HepG2 (cell line): ENCODE results near the gene CROT. TPM values are rescaled to one million over a fixed set of nuclear protein-coding genes. Genes with fewer than 3 reads are reported as not detected.

ENCODE experiments used
- ATAC-seq: fragments of 200-7000 bp; cut with Tn5 transposase; 3 replicates; pipeline ENCODE4 v1.9.1; 2020; ENCODE audit warnings: mild to moderate bottlenecking, moderate library complexity
- BruUV-seq: library from RNA; stranded (reverse); fragments of 400-500 nt; replicated peaks from 2 replicates; lab custom pipeline; 2021; lab: Mats Ljungman, UMichigan
- CTCF ChIA-PET: fragments of 300-600 bp; formaldehyde crosslinking; extraction: SDS; loops from one replicate; lab custom pipeline; 2021; ENCODE audit warnings: low total read pairs, inconsistent platforms, low intra/inter-chr PET ratio; lab: Yijun Ruan, JAX
- POLR2A ChIA-PET: fragments of 350-600 bp; sonication (Branson Sonifier 250); formaldehyde crosslinking; loops from one replicate; lab custom pipeline; 2020; ENCODE audit warnings: antibody characterized with exemption, inconsistent platforms; lab: Yijun Ruan, JAX
- DNase-seq: peaks from one replicate; pipeline ENCODE4 v3.0.0-alpha.2; 2015; ENCODE audit warnings: low spot score
- FAIRE-seq: peaks from 3 replicates; lab custom pipeline; 2011; peaks lifted over from hg19 to GRCh38; lab: Jason Lieb, UNC
- H2AFZ ChIP-seq: one replicate; pipeline ENCODE4 v1.6.1; 2011; ENCODE audit warnings: low read length, inconsistent platforms
- H3K27ac ChIP-seq: fragments of 300-600 bp; 3 replicates; pipeline ENCODE4 v1.8.0; 2011; ENCODE audit warnings: mixed run types, mild to moderate bottlenecking, mixed read lengths, low read length, inconsistent platforms; ENCODE audit not compliant: insufficient read depth; ENCODE audit errors: extremely low read length
- H3K27me3 ChIP-seq, 2 experiments: fragments of 200-600 bp in 1 of 2; 2 replicates in 1 of 2; 3 replicates in 1 of 2; pipeline versions ENCODE4 v1.6.0 to v1.8.0; 2011; ENCODE audit warnings: low read length in 2 of 2, mild to moderate bottlenecking in 2 of 2, moderate library complexity in 2 of 2, inconsistent platforms in 1 of 2; ENCODE audit not compliant: insufficient read depth in 2 of 2, control insufficient read depth in 1 of 2
- H3K36me3 ChIP-seq, 2 experiments: fragments of 200-600 bp in 1 of 2; replicated peaks in 1 of 2; 2 replicates in 1 of 2; 3 replicates in 1 of 2; pipeline versions ENCODE4 v1.5.1 to v1.8.0; 2011; ENCODE audit warnings: low read length in 2 of 2, inconsistent platforms in 1 of 2; ENCODE audit not compliant: insufficient read depth in 2 of 2, control insufficient read depth in 1 of 2
- H3K4me1 ChIP-seq: 2 replicates; pipeline ENCODE4 v1.5.1; 2012; ENCODE audit warnings: low read length, inconsistent platforms; ENCODE audit not compliant: insufficient read depth
- H3K4me2 ChIP-seq: 2 replicates; pipeline ENCODE4 v1.6.0; 2011; ENCODE audit warnings: low read depth, low read length, inconsistent platforms
- H3K4me3 ChIP-seq, 3 experiments: fragments of 200-600 bp in 1 of 3; sonication (generic), shearing (Covaris generic) in 1 of 3; replicated peaks in 1 of 3; 2 replicates each; pipeline ENCODE4 v1.5.1; 2011 to 2016; ENCODE audit warnings: low read length in 3 of 3, inconsistent platforms in 2 of 3, low read depth in 2 of 3, mild to moderate bottlenecking in 2 of 3, control low read depth in 1 of 3, mixed read lengths in 1 of 3; ENCODE audit not compliant: insufficient read depth in 1 of 3
- H3K79me2 ChIP-seq: one replicate; pipeline ENCODE4 v1.6.1; 2011; ENCODE audit warnings: low read length, inconsistent platforms; ENCODE audit not compliant: insufficient read depth
- H3K9ac ChIP-seq: 2 replicates; pipeline ENCODE4 v1.6.0; 2011; ENCODE audit warnings: mild to moderate bottlenecking, low read depth, low read length, inconsistent platforms; ENCODE audit not compliant: insufficient read depth
- H3K9me3 ChIP-seq: 2 replicates; pipeline ENCODE4 v1.5.1; 2012; ENCODE audit warnings: mild to moderate bottlenecking, low read length
- H4K20me1 ChIP-seq: 2 replicates; pipeline ENCODE4 v1.6.0; 2011; ENCODE audit warnings: inconsistent platforms, mild to moderate bottlenecking, low read length, moderate library complexity; ENCODE audit not compliant: insufficient read depth
- ADNP ChIP-seq: sonication (generic); formaldehyde crosslinking; IDR thresholded peaks from 2 replicates; pipeline ENCODE4 v1.4.0; 2020; ENCODE audit warnings: missing genetic modification reagents
- DZIP1 ChIP-seq: sonication (generic); formaldehyde crosslinking; IDR thresholded peaks from 2 replicates; pipeline ENCODE4 v1.5.0; 2020; ENCODE audit warnings: mild to moderate bottlenecking, missing genetic modification reagents
- FOXP4 ChIP-seq: sonication (generic); formaldehyde crosslinking; IDR thresholded peaks from 2 replicates; pipeline ENCODE4 v1.4.0; 2020; ENCODE audit warnings: missing genetic modification reagents
- IRF1 ChIP-seq: sonication (generic); formaldehyde crosslinking; IDR thresholded peaks from 2 replicates; pipeline ENCODE4 v1.4.0; 2020; ENCODE audit warnings: low read depth, mild to moderate bottlenecking, missing genetic modification reagents
- NFE2L1 ChIP-seq: sonication (generic); formaldehyde crosslinking; IDR thresholded peaks from 2 replicates; pipeline ENCODE4 v1.4.0; 2020; ENCODE audit warnings: missing genetic modification reagents, mild to moderate bottlenecking, borderline replicate concordance
- NFRKB ChIP-seq: fragments of 450-650 bp; IDR thresholded peaks from 2 replicates; pipeline ENCODE4 v1.6.1; 2017
- NKX3-1 ChIP-seq: sonication (generic); formaldehyde crosslinking; IDR thresholded peaks from 2 replicates; pipeline ENCODE4 v1.5.0; 2020; ENCODE audit warnings: missing genetic modification reagents
- RAD51 ChIP-seq: fragments of 450-650 bp; IDR thresholded peaks from 2 replicates; pipeline ENCODE4 v1.6.1; 2016; ENCODE audit warnings: borderline replicate concordance
- ZFP1 ChIP-seq: IDR thresholded peaks from 2 replicates; pipeline ENCODE4 v1.6.1; 2016
- ZMAT5 ChIP-seq: sonication (generic); formaldehyde crosslinking; IDR thresholded peaks from 2 replicates; pipeline ENCODE4 v1.5.0; 2020; ENCODE audit warnings: mild to moderate bottlenecking, low read depth, missing genetic modification reagents, borderline replicate concordance
- ZNF382 ChIP-seq: sonication (generic); formaldehyde crosslinking; IDR thresholded peaks from 2 replicates; pipeline ENCODE4 v1.5.0; 2020; ENCODE audit warnings: missing genetic modification reagents, mild to moderate bottlenecking, borderline replicate concordance
- ZNF691 ChIP-seq: sonication (generic); formaldehyde crosslinking; IDR thresholded peaks from 2 replicates; pipeline ENCODE4 v1.4.0; 2020; ENCODE audit warnings: missing genetic modification reagents, low read depth, mild to moderate bottlenecking, borderline replicate concordance
- WGBS: methylation state at CpG from one replicate; pipeline ENCODE4 v1.1.6; 2017; ENCODE audit warnings: low lambda C conversion rate; 5-methylcytosine and 5-hydroxymethylcytosine counted together
- in situ Hi-C: cut with HindIII; loops from 2 replicates; pipeline ENCODE4 v1.10.0; 2017; ENCODE audit warnings: low pct_unique_long_range_greater_than_20kb; ENCODE audit not compliant: extremely low pct_ligation_motif_present
- intact Hi-C: fragments of 100-400 bp; cut with micrococcal nuclease; formaldehyde crosslinking; loops from one replicate; pipeline ENCODE4 v1.10.0; 2022; ENCODE audit not compliant: unreplicated experiment
- polyA plus RNA-seq, 8 experiments: library from polyadenylated mRNA; depleted of rRNA in 3 of 8; stranded (reverse) in 7 of 8; unstranded in 1 of 8; fragments of >200 nt; fragmentation: Illumina TruSeq in 4 of 8; extraction: Trizol in 4 of 8; gene quantifications; 2 replicates each; pipeline versions ENCODE4 v1.2.1 to v1.2.3, GENCODE V29; 2011 to 2016; ENCODE audit warnings: low read depth in 4 of 8, missing spikeins in 1 of 8, mixed read lengths in 1 of 8; ENCODE audit not compliant: insufficient read depth in 1 of 8
- total RNA-seq, 5 experiments: library from RNA; depleted of rRNA; stranded (reverse); fragments of >200 nt; fragmentation: Illumina TruSeq; extraction: Trizol; gene quantifications; 2 replicates each; pipeline ENCODE4 v1.2.3, GENCODE V29; 2016; ENCODE audit warnings: low read depth in 1 of 5

Gene CROT
- total and polyA plus RNA-seq, 2 of the 13 experiments (the other 11 are each of a cell fraction or from before 2014, with no cell fraction given): 5.0 to 13.7 TPM

- in situ Hi-C loops (no loop called here), intact Hi-C loops (no loop called here)
- POLR2A ChIA-PET: no interaction called here
- H3K36me3 ChIP-seq: peaks cover 6 to 58% of the 10 kb centered on the region in 2 experiments; a peak in 4 of 5 replicates
- no peak for ATAC-seq
- H3K4me3 ChIP-seq: no peak overlapping the region
- no peaks in the 10 kb centered on the region for H3K9me3 ChIP-seq
- no peak overlapping the region for H3K4me2 ChIP-seq
- no peak for DNase-seq
- TF ChIP-seq RAD51: no peak
- no peak for TF ChIP-seq NFRKB
- no peak for TF ChIP-seq ZFP1 (CRISPR knock-in tag)
- no peaks in the 10 kb centered on the region for H4K20me1 ChIP-seq
- no peaks in the 10 kb centered on the region for H3K4me1 ChIP-seq
- H3K79me2 ChIP-seq: no peaks in the 10 kb centered on the region
- H3K27ac ChIP-seq: no peak overlapping the region
- no TSS peak for BruUV-seq
- CTCF ChIA-PET: no interaction called here
- H2AFZ ChIP-seq: no peak overlapping the region
- WGBS: 95% methylated on average over 4 of the region's 4 CpGs
- FAIRE-seq: no peak
- H3K27me3 ChIP-seq: no peaks in the 10 kb centered on the region
- no peak overlapping the region for H3K9ac ChIP-seq
Observed at GRCh38 chr7:87445897-87446296, 100.4 kb downstream of the CROT start.

GRCh38 chr7:87447116-87447635, 101.7 kb downstream of the CROT start:
- intact Hi-C loops (no loop called here), in situ Hi-C loops (no loop called here)
- Histone ChIP-seq H3K4me3 (no peak overlapping the region), H3K27ac (no peak overlapping the region), H3K4me2 (no peak overlapping the region), H3K36me3 (peaks cover 8 to 70% of the 10 kb centered on the region in 2 experiments), H3K4me1 (no peaks in the 10 kb centered on the region), H3K79me2 (no peaks in the 10 kb centered on the region), H4K20me1 (no peaks in the 10 kb centered on the region), H3K9ac (no peak overlapping the region), H3K27me3 (no peaks in the 10 kb centered on the region), H3K9me3 (no peaks in the 10 kb centered on the region), H2AFZ (no peak overlapping the region)
- DNase-seq: no peak
- no TSS peak for BruUV-seq
- WGBS: 95% methylated on average over 4 of the region's 4 CpGs
- no peak for ATAC-seq
- POLR2A ChIA-PET: no interaction called here
- CTCF ChIA-PET: no interaction called here
- FAIRE-seq: no peak
- TF ChIP-seq ZNF382 (CRISPR knock-in tag) (no peak), FOXP4 (CRISPR knock-in tag) (no peak), IRF1 (CRISPR knock-in tag) (no peak), NFE2L1 (CRISPR knock-in tag) (no peak), ADNP (no peak), NKX3-1 (CRISPR knock-in tag) (no peak), ZNF691 (CRISPR knock-in tag) (no peak), DZIP1 (CRISPR knock-in tag) (no peak), ZMAT5 (CRISPR knock-in tag) (no peak), NFRKB (no peak)
